Activated CD8-positive, alpha-beta memory T cell treated with anti-CD3 and anti-CD28 coated beads, Interleukin-2, amount 50 U/mL, for 1 hour (primary cell): ENCODE results near the gene GC.
"Not testable (repeated sequence)": the region's sequence is repeated elsewhere in the genome, so short reads cannot be mapped to it uniquely, and the experiment has no call there.

Experiments used
- DNase-seq: peaks from one replicate; pipeline ENCODE4 v3.0.0-alpha.2; 2020; ENCODE audit errors: extremely low read depth

Gene GC, protein sequence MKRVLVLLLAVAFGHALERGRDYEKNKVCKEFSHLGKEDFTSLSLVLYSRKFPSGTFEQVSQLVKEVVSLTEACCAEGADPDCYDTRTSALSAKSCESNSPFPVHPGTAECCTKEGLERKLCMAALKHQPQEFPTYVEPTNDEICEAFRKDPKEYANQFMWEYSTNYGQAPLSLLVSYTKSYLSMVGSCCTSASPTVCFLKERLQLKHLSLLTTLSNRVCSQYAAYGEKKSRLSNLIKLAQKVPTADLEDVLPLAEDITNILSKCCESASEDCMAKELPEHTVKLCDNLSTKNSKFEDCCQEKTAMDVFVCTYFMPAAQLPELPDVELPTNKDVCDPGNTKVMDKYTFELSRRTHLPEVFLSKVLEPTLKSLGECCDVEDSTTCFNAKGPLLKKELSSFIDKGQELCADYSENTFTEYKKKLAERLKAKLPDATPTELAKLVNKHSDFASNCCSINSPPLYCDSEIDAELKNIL

DNA sequence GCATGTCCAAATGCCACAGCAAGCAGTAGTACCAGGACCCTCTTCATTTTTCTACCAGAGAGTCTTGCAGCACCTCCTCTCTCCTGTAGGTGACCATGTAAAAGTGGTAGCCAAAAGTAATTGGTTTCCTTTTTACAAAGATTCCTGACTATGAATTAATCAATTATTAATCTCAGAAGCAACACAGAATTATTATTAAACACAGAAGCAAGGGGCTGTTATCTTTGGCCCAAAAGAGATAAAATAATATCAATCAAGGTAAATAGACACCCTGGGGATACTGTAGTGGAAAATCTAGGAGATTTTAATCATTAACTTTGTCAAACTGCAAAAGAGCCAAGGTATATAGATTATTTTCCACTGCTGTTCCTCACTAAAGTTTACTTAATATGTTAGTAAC, at the start of gene GC:
Gene GC, minus strand, starts transcription at position 108 of the 400 bp plus-strand sequence. Its CDS starts 61 bp downstream, at position 47.
- no peak for DNase-seq

DNA sequence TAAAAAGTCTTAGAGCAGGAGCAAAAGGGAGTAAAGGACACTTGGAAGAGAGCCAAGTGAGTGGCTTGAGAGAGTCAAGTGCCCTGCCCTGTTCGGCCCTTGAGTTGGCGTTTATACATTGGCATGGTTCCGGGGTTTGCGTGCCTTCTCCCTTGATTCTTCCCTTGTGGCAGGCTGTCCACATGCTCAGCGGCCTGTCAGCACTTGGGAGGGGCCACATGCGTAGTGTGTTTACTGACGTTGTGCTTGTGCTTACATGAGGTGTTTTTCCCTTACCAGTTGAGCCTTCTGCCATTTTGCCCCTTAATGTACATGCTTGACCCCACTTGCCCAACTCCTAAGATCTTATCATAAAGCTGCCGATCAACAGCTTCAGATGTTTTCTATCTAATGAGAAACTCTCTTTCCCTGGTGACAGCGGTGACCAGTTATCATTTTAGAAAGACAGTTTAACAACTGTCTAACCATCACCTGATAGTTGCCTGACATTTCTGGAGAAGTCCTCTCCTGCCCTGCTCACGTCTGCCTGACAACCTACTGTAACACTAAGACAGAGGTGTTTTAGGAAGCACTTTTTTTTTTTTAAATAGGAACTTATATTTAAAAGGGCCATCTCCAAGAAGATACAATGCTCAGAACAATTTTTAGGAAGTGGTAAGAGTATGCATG, 49.5 kb upstream of the GC start:
- no peak for DNase-seq

DNA sequence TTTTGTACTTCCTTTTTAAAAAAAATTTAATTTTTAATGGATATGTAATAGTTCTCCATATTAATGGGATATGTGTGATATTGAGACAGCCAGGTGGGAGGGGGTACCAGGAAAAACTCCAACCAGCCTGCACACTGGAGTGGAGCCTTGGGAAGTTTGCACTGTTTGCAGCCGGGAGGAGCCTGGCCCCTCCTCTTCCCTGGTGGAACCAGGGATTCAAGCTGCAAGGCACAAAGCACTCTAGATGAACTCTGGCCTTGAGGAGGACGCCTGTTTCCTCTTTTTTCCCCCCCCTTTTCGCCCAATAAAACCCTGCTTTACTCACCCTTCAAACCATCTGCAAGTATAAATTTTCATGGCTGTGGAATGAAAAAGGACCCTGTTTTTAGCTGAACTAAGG, 48.2 kb upstream of the GC start:
- DNase-seq, result no peak

DNA sequence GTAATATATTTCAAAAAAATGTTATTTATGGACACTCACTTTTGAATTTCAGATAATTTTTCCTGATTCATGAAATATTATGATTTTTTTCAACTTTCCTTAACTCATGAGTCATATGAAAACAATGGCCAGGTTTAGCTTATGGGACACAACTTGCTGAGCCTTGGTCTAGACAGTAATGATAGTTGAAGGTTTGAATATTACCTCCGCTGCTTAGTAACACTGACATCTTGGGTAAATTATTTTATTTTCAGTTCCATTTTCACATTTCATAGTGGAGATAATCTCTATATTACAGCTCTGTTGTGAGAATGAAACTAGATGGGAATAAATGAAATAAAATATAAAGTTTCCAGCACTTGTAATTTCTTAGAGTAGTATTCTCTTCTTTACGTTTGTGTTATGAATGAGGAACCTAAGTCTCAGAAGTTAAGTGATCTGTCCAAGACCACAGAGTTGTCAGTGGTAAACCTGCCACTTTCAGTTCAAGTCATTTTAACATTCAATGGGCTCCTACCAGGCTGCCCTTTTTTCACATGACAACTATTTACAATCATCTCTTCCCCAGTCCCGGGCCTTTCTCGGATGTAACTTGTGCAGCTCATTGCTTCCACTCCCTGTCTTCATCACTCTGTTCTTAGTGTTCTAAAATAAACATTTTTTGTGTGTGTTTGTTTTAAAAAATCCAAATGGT, 46.8 kb upstream of the GC start:
- no peak for DNase-seq

DNA sequence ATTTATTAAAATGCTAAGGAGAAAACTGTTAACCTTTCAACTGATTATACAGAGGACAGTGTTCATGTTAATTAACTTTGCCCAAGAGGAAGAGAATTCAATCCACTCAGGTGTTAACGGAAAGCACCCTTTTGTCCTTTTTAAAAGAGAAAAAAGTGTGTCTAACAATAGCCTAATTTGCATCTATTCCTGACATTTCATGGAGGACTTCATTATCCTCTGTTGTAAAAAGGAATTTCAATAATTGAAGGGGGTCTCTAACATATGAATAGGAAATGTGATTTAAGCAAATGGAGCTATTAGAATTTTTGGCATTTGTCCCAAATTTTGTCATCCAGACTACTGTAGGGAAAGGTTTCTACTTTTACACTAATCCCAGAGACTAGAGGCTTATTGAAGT, 44.6 kb upstream of the GC start:
- no peak for DNase-seq

DNA sequence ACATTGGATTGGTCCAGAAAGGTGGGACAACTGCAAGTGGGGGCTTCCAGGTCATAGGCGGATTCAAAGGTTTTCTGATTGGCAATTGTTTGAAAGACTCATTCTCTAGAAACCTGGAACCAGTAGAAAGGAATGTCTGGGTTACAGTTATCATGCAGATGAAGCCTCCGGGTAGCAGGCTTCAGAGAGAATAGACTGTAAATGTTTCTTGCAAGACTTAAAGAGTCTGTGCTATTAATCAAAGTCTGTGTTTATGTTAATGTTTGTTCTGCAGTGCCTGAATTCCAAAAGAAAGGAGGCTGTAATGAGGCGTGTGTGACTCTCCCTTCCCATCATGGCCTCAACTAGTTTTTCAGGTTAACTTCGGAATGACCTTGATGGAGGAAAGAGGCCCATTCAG, 43.9 kb upstream of the GC start:
- no peak for DNase-seq

DNA sequence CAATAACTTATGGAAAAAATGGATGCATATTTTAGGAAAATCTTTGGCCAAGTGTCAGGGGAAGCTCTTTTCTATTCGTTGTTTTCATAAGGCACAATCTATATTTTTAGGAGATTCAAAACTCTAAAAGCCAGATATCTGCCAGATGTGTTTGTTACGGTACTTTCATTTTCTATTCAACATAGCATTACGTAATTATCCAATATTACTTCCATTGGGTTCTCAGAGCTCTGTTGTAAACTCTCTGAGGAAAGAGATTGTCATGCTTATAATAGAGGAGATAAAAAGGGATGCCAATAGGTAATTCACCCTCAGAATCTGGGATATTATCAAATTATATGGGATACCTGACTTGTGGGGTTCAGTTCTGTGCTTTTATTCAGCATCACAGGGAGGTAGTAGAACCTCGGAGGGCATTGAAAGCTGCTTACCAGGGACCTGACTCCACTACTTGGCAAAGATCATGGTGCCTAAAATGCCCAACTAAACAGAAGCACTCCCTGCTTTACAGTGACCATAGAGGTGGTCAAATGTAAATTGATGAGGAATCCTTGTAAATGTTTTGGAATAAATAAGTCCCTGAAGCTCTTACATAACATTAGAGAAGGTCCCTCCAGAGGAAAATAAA, 32.9 kb upstream of the GC start:
- no peak for DNase-seq

DNA sequence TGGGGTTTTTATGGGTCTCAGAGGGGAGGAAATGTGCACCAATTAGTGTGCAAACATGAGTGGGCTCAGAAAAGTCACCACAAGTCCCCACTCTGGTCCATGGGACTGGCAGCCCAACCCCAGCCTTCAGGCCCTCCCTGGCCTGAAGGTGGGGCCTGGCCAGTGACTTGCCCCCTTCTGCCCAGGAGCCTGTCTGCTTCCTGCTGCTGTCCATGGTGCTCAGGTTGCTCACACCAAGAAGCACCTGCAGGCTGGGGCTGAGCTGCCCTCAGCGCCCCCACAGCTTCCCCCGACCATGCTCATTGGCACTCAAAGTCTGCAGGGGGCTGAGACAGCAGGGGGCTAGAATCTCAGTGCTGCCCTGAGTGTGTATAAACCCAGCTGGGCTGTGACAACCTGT, 30.6 kb upstream of the GC start:
- DNase-seq, result no peak

DNA sequence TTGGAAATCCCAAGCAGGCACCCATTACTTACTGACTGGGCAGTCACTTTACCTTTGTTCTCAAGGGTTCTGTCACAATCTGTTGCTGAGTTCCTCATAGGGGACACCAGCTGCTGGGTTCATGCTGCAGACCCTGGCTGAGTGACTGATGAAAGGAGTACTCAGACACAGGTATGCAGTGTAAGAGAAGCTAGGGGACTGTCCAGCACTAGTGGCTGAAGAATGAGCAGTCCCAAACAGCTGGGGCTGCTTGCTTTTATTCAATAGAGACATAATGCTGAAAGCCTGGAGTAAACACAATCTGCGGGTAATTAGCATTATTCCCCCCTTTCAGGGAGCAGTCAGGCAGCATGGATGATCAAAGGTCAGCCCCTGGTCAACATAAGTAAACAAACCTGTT, 25.9 kb upstream of the GC start:
- DNase-seq, result not testable (repeated sequence)

DNA sequence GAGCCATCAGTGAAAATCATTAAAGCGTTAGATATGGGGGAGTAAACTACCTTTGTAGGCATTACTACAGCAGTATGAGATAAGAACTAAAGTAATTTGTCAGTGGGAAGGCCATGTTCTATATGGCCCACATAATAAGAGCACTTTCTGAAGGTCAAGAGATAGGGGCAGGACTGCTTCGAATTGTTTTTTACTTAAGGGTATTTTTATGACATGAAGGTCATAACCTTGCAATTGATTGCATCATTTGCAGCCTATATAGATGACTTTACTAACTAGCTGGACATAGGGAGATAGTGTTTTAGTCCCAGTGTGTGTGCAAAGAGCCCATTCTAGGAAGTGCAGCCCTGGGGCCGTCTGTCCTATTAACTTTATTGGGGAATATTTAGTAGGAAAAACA, 23.6 kb upstream of the GC start:
- DNase-seq, result no peak

DNA sequence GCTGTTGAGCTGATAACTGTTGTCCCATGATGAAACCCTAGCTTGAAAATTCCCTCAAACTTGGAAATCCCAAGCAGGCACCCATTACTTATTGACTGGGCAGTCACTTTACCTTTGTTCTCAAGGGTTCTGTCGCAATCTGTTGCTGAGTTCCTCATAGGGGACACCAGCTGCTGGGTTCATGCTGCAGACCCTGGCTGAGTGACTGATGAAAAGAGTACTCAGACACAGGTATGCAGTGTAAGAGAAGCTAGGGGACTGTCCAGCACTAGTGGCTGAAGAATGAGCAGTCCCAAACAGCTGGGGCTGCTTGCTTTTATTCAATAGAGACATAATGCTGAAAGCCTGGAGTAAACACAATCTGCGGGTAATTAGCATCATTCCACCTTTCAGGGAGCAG, 21.4 kb upstream of the GC start:
- not testable (repeated sequence) for DNase-seq

DNA sequence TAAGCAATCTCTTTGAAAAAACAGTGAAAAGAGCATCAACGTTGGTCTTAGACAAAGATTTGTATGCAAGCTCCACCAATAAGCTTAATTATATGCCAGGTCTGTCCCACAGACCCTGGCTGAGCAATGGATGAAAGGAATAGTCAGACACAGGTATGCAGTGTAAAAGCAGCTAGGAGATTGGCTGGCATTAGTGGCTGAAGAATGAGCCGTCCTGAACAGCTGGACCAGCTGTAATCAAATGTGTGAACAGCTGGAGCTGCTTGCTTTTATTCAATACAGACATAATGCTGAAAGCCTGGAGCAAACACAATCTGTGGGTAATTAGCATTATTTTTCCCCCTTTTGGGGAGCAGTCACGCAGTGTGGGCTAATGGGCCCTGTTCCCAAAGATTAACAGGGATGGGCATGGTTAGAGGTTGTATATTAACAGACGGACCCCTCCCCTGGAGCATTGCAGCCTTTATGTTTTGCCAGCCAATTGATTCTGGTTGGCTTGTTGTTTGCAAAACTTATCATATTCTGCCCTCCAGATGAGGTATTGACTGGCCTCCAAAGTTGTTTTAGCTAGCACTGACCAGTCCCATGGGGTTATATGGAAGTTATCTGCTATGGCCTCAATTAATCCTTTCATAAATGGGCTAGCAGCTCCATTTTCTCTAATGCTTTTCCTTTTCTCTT, 20.3 kb upstream of the GC start:
- not testable (repeated sequence) for DNase-seq

DNA sequence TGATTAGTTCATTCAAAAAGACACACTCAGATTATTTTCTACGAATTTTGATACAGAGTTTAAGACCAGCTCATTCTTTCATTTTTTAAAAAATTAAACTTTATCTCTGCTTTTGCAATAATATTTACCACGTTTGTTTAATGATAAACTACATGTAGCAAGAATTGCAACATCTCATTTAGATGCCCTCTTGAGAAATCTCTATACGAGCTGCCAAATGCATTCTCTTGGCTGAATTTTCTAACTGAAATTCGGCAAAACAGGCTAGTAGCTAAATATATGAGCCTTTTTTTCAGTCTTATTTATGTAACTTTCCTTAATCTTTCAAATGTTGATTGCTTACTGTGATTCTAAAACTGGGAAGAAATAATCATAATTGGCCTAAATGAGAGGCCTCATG, 2.1 kb upstream of the GC start:
- DNase-seq, result no peak

DNA sequence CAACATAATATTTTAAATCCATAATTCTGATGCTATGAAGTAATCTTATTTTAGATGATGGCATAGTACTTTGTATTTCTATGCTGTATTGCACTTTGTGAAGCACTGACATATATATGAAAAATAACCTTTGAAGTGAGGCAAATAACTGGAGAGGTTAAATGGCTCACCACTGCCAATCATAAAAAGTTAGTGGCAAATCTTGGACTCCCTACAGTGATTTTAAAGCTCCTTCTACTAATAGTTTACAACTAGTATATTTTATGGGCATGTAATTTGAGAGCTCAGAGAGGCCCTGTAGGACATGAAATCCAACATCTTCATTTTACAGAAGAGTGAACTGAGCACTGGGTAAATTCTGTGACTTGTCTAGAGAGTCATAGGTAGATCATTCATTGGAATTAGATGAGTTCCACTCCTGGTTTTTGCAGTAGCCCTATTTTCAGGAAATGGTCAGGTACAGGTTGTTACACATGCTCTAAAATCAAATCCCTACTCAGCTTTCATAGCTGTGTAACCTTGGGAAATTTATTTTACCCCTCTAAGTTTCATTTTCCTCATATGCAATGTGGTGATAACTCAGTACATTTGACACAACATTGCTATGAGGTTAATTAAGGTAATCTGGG, 804 bp upstream of the GC start:
- DNase-seq, result no peak

DNA sequence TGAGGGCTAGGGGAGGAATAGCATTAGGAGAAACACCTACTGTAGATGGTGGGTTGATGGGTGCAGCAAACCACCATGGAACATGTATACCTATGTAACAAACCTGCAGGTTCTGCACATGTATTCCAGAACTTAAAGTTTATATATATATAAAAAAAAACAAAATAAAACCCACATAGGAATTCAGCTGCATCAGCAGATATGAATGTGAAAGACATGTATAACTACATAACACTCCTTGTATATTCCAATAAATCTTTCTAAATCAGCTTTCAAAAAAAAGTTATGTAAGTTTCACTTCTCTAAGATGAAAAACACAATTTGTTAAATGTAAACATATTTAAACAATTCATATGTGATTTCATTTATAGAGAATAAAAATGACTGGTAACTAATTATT, 6.0 kb downstream of the GC start:
- no peak for DNase-seq

DNA sequence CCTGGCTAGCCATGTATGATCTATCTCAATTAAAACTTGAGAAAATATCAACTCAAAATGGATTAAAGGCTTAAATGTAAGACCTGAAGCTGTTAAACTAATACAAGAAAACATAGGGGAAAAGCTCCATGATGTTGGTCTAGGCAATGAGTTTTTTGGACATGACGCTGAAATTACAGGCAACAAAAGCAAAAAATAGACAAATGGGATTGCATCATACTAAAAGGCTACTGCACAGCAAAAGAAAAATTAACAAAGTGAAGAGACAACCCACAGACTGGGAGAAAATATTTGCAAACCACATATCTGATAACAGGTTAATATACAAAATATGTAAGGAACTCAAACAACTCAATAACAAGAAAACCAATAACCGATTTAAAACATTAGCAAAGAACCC, 8.4 kb downstream of the GC start:
- DNase-seq, result no peak

DNA sequence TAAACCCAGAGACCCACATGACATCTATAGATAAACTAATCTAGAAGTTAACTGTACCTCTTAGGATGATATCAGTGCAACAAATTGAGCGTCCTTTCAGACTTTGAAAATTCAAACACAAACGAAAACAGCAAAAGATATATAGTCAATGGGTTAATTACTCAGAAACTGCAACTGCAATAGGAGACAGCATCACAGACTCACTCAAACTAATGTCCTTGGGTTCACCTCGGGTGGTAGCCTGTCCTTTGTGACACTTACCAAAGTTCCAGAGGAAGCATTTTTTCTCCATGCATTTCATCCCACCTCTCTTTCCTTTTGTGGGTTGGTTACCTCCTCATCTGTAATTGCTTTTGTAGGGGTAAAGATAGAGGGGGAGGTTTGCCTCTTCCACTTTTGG, 9.7 kb downstream of the GC start:
- DNase-seq, result no peak

DNA sequence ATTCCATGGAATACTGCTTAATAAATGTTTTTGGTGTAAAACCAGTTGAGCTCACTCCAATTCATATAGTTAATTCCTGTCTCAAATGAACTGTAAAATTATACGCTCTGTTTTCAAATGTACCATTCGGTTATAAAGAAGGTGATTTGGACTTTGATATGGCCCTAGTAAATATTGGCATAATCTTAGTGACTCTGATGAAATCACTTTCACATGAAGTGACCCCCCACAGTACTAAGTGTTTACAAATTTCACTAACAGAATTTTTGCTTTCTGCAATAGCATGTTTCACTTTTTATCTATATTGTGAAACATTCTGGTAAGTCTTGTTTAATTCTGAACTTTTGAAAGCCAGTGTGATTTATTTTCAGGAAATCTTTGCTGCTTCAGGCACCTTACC, 10.9 kb downstream of the GC start:
- no peak for DNase-seq

DNA sequence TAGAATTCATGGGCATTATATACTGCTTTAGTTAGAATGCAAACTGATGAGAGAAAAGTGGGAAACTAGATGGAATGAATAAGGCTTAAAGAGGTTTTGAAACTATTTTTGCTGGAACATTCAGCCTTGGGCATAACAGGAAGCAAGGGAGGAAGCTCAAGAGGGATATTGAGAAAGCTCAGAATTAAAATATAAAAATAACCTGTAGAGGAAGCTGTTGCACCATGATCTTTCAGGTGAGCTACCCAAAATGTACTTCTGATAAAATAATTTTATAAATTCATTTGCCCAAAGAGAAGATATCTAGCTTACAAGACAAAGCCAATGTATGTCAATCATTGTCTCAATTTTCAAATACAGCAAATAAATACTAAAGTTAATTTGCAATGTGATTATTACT, 11.3 kb downstream of the GC start:
- no peak for DNase-seq

DNA sequence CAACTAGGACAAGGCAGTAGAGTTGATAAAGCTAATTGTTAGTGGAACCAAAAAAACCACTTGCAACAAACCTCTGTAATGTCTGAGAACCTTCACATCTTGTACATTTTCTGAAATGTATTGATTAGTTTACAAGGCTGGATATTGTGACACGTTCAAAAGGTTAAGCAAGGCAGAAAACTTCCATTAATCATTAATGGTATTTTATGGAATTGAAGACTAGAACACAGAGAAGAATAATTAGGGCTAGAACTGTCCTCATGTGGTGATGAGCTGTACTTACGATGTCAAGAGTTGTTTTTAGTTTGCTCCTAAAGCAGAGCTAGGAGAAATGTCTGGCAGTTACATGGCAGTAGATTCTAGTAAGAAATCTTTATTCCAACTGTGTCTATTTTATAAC, 12.3 kb downstream of the GC start:
- no peak for DNase-seq

DNA sequence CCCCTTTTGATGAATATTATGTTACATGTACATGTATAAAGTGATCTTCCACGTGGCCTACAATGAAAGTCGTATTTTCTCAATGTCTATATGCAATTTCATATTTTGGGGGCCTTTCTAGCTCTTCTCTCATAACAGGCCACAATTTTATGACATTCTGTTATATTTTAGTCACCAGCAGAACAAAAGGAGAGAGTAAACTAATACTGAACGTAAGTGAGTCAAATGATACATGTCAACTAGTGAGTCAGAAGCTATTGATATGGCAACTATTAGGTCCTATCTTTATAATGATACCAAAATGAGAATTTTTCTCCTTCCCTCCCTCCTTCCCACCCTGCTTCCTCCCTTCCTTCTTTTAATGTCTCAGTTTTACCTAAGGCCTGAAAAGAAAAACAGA, 14.4 kb downstream of the GC start:
- no peak for DNase-seq
